Endometrial microvascular endothelial cells (primary cell): ENCODE results near the gene FSD1L. TPM values are rescaled to one million over a fixed set of nuclear protein-coding genes. Genes with fewer than 3 reads are reported as not detected.
"Not testable (repeated sequence)": the region's sequence is repeated elsewhere in the genome, so short reads cannot be mapped to it uniquely, and the experiment has no call there.

ENCODE experiments used
- in situ Hi-C: cut with HindIII; loops from 2 replicates; pipeline ENCODE4 v1.10.0; 2017; ENCODE audit warnings: low sequenced_read_pairs, low pct_unique_long_range_greater_than_20kb; ENCODE audit errors: inconsistent ontology term
- total RNA-seq: library from RNA; depleted of rRNA; stranded (reverse); fragments of >200 nt; gene quantifications from one replicate; pipeline ENCODE4 v1.2.3, GENCODE V29; 2015; ENCODE audit errors: inconsistent ontology term

The FSD1L gene
- total RNA-seq, 1 donor from 2014 or later, result 1.1 TPM

DNA sequence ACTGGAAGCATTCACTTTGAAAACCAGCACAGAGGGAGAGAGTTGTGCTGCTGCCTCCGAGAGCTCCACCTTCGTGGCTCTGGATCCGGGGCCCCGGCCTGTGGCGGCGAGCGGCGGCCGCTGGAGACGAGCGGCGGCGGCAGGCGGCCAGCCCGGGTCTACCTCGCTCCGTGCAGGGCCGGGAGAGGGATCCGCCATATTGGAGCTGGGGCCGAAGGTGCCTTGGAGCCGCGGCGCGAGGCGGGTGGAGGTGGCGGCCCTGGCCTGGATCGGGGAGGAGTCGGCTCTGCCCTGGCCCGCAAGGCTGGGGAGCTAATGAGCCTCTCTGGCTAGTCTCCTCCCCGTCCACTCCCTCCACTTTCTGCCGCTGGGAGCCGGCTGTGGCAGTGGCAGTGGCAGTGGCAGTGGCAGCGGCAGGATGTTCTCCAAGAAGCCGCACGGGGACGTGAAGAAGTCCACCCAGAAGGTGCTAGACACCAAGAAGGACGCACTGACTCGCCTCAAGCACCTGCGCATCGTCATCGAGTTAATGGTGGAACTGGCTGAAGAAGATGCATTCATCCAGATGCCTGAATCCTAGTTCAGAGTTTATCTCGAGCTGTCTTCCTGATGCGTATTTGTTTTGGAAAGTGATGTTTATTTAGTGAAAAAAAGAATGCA is 72.0 kb downstream of the FSD1L start:
- in situ Hi-C loops, result not testable (repeated sequence)

DNA sequence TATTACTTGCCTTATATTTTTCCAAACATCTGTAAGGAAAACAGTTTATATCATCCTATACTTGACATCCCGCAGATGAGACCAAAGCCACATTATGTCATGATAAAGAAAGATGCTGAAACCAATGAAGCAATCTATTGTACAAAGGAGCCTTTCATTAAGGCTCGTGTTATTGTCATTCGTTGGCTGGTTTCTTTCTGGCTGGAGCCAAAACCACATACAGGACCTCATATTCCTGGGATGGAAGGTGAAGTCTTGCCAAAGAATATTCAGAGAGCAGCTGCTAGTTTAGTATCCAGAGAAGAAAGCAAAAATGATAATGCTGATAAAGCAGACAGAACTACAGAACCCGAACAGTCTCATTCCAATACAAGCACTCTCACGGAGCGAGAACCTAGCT is 73.2 kb downstream of the FSD1L start:
- in situ Hi-C loops, result not testable (repeated sequence)

GRCh38 chr9:105522618-105523385 is 75.0 kb downstream of the FSD1L start:
- in situ Hi-C loops, result not testable (repeated sequence)

DNA sequence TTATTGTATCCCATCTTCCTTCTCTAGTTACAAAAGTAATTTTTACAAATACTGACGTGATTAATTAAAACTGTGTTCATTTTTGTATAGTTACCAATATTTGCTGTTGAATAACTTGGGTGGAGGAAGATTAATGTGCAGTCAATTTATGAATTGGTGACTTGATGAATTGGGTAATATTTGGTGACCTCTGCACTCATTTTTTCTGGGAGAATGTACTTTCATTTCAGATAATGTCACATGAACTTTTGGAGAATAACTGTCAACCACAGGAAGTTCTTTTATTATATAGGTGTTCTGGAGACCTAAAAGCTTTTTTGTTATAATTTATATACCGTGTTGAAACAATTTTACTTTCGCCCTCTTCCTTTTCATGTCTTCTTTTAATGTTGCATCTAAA is 83.7 kb downstream of the FSD1L start:
- in situ Hi-C loops, result no loop called here

DNA sequence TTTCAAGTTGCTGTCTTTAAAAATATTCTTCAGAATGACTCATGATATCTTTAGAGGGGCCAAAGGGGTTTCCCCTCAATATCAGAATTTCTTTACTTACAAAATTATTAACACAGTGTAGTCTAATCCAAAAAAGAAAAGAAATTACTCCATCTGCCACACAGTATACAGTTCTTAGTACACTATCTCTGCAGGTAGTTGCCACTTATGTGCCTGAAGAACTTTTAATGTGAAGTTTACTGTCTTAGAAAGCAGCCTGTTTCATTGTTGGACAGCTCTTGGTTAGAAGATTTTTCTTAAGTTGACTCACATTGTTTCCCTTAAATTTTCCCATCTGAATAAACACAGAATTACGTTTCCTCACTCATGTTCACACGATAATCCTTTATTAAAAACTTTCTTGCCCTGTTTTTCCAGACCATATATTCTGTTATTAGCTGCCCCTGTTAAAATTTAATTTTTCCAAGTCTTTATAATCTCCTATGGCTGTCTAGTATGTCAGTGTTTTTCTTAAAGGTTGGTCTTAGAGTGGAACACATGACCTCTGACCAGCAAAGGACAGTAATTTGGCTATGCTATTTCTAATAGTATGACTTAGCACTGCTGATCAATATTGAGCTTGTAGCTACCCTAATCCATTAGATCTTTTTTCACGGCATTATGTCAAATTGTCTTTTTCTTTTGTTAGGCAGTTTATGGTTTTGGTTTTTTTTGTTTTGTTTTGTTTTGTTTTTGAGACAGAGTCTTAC is 88.3 kb downstream of the FSD1L start:
- in situ Hi-C loops, result no loop called here

DNA sequence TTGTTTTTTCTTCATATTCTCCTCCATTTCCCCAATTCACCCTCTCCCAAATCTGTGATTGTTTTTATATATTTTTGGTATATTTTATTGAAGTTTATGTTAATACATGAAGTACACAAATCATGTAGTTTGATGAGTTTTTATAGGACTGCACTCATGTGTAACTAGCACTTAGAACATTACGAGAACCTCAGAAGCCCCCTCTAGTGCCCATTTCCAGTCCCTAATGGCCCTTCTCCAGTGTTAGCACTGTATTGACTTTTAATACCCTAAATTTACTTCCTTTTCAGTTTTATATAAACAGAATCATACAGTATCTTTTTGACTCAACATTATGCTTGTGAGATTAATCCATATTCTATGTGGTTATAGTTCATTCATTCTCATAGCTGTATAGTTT is 91.6 kb downstream of the FSD1L start:
- in situ Hi-C loops, result no loop called here

GRCh38 chr9:105541838-105542237 is 94.0 kb downstream of the FSD1L start:
- in situ Hi-C loops, result no loop called here

DNA sequence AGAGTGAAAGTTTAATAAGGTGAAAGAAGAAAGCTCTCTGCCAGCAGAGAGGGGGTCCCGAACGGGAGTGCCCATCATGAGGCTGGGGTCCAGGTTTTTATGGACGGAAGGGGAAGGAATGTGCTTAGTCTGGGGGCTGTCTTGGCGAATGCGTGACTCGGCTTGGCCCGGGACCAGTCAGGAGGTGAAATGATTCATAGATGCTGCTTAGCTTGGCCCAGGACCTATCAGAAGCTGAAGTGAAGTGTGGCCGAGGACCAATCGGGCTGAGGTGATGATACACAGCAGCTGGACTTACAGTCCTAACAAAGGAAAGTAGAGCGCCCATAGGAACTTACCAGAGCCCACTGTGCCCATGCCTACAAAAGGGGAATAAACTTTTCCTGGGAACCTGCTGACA is 106.2 kb downstream of the FSD1L start:
- in situ Hi-C loops, result no loop called here

GRCh38 chr9:105557804-105558610 is 110.2 kb downstream of the FSD1L start, which contains the start of gene FKTN:
TSS of gene FKTN (plus strand) at chr9:105558131. CDS start at chr9:105575033, 16,902 bp downstream.
- in situ Hi-C loops, result no loop called here

GRCh38 chr9:105572455-105572854 is 124.6 kb downstream of the FSD1L start:
- in situ Hi-C loops, result no loop called here

DNA sequence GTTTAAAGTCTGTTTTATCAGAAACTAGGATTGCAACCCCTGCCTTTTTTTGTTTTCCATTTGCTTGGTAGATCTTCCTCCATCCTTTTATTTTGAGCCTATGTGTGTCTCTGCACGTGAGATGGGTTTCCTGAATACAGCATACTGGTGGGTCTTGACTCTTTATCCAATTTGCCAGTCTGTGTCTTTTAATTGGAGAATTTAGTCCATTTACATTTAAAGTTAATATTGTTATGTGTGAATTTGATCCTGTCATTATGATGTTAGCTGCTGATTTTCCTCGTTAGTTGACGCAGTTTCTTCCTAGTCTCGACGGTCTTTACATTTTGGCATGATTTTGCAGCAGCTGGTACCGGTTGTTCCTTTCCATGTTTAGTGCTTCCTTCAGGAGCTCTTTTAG is 132.1 kb downstream of the FSD1L start:
- in situ Hi-C loops, result not testable (repeated sequence)

DNA sequence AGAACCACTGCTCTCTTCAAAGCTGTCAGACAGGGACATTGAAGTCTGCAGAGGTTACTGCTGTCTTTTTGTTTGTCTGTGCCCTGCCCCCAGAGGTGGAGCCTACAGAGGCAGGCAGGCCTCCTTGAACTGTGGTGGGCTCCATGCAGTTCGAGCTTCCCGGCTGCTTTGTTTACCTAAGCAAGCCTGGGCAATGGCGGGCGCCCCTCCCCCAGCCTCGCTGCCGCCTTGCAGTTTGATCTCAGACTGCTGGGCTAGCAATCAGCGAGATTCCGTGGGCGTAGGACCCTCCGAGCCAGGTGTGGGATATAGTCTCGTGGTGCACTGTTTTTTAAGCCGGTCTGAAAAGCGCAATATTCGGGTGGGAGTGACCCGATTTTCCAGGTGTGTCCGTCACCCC is 133.7 kb downstream of the FSD1L start:
- in situ Hi-C loops, result not testable (repeated sequence)

- in situ Hi-C loops, result no loop called here
Measured at GRCh38 chr9:105593145-105593544, 145.3 kb downstream of the FSD1L start.

Other genes with a start within 250 kb of the FSD1L start
- gene SLC44A1, start 203.4 kb upstream of the FSD1L start, total RNA-seq, result 63.2 TPM
- gene FKTN, start 110.1 kb downstream of the FSD1L start, total RNA-seq, result 12.1 TPM
- not detected for gene TAL2, start 214.4 kb downstream of the FSD1L start, total RNA-seq
- 16.4 TPM for gene TMEM38B, start 246.5 kb downstream of the FSD1L start, total RNA-seq